NCI-H510A (cell line): ENCODE data around the gene PPP2R2B.

ENCODE experiments used
- DNase-seq: peaks from one replicate; lab custom pipeline; 2025; lab: John Stamatoyannopoulos, UW

Gene PPP2R2B

GRCh38 chr5:146699138-146699537 lies 179.4 kb downstream of the PPP2R2B start:
- no peak for DNase-seq

GRCh38 chr5:146698651-146699050 lies 179.9 kb downstream of the PPP2R2B start:
- DNase-seq: no peak

- DNase-seq: no peak
These were observed 181.3 kb downstream of the PPP2R2B start for GRCh38 chr5:146697211-146697610.

GRCh38 chr5:146695646-146696045 lies 182.9 kb downstream of the PPP2R2B start:
- DNase-seq: no peak

GRCh38 chr5:146690880-146691355 lies 187.6 kb downstream of the PPP2R2B start:
- DNase-seq: no peak

- DNase-seq: no peak
These were observed 190.9 kb downstream of the PPP2R2B start for GRCh38 chr5:146687630-146688029.

- no peak for DNase-seq
These were observed 194.7 kb downstream of the PPP2R2B start for GRCh38 chr5:146683861-146684260.

GRCh38 chr5:146682899-146683532 lies 195.5 kb downstream of the PPP2R2B start:
- DNase-seq: no peak

- no peak for DNase-seq
These were observed 196.9 kb downstream of the PPP2R2B start for GRCh38 chr5:146681585-146682105.

- DNase-seq: no peak
These were observed 197.5 kb downstream of the PPP2R2B start for GRCh38 chr5:146680846-146681584.

- no peak for DNase-seq
These were observed 202.9 kb downstream of the PPP2R2B start for GRCh38 chr5:146675636-146676035.

- DNase-seq: no peak
These were observed 205.7 kb downstream of the PPP2R2B start for GRCh38 chr5:146672866-146673265.

- no peak for DNase-seq
These were observed 206.8 kb downstream of the PPP2R2B start for GRCh38 chr5:146671561-146672295.

GRCh38 chr5:146669656-146670055 lies 208.9 kb downstream of the PPP2R2B start:
- no peak for DNase-seq

- DNase-seq: no peak
These were observed 210.8 kb downstream of the PPP2R2B start for GRCh38 chr5:146667633-146668272.

- DNase-seq: no peak
These were observed 216.3 kb downstream of the PPP2R2B start for GRCh38 chr5:146662229-146662628.

GRCh38 chr5:146660376-146660960 lies 218.1 kb downstream of the PPP2R2B start:
- DNase-seq: no peak

GRCh38 chr5:146659961-146660360 lies 218.6 kb downstream of the PPP2R2B start:
- DNase-seq: no peak

- DNase-seq: no peak
These were observed 221.9 kb downstream of the PPP2R2B start for GRCh38 chr5:146656703-146657102.

- DNase-seq: no peak
These were observed 225.0 kb downstream of the PPP2R2B start for GRCh38 chr5:146653560-146653959.

- DNase-seq: no peak
These were observed 226.0 kb downstream of the PPP2R2B start for GRCh38 chr5:146652547-146652946.
